H9 (cell line): Measurements from ENCODE around the gene PEA15. TPM values are rescaled to one million over a fixed set of nuclear protein-coding genes. Genes with fewer than 3 reads are reported as not detected.
A peak's percentile ranks its signal among the peaks of the same experiment; 100 is the strongest.

ENCODE experiments used
- DNase-seq: peaks from one replicate; pipeline ENCODE4 v3.0.0-alpha.2; 2017
- H2AFZ ChIP-seq: one replicate; pipeline ENCODE4 v1.6.1; 2013; ENCODE audit warnings: mild to moderate bottlenecking, low read length, control low read depth, moderate library complexity
- H2AK5ac ChIP-seq: 2 replicates; pipeline ENCODE4 v1.6.1; 2013; ENCODE audit warnings: low read length, control low read depth, mixed read lengths; ENCODE audit not compliant: insufficient read length
- H2BK120ac ChIP-seq: one replicate; pipeline ENCODE4 v1.6.1; 2013; ENCODE audit warnings: low read depth, mild to moderate bottlenecking, low read length, control low read depth, inconsistent platforms; ENCODE audit not compliant: poor library complexity, severe bottlenecking
- H2BK12ac ChIP-seq: 2 replicates; pipeline ENCODE4 v1.6.1; 2013; ENCODE audit warnings: low read length, control low read depth, mixed read lengths, low read depth; ENCODE audit not compliant: insufficient read length
- H2BK15ac ChIP-seq: 2 replicates; pipeline ENCODE4 v1.6.1; 2013; ENCODE audit warnings: low read depth, low read length, control low read depth
- H2BK20ac ChIP-seq: one replicate; pipeline ENCODE4 v1.6.1; 2013; ENCODE audit warnings: low read depth, mild to moderate bottlenecking, low read length, control low read depth, inconsistent platforms; ENCODE audit not compliant: poor library complexity, severe bottlenecking
- H2BK5ac ChIP-seq: 2 replicates; pipeline ENCODE4 v1.6.1; 2013; ENCODE audit warnings: low read length, control low read depth, mixed read lengths; ENCODE audit not compliant: insufficient read length
- H3K14ac ChIP-seq: 2 replicates; pipeline ENCODE4 v1.6.1; 2013; ENCODE audit warnings: low read length, control low read depth; ENCODE audit not compliant: insufficient read depth
- H3K18ac ChIP-seq: 2 replicates; pipeline ENCODE4 v1.6.1; 2013; ENCODE audit warnings: low read depth, mild to moderate bottlenecking, mixed read lengths, low read length, control low read depth; ENCODE audit not compliant: insufficient read length
- H3K23ac ChIP-seq: 2 replicates; pipeline ENCODE4 v1.6.1; 2013; ENCODE audit warnings: low read length, control low read depth, mixed read lengths, low read depth; ENCODE audit not compliant: insufficient read length
- H3K23me2 ChIP-seq: 2 replicates; pipeline ENCODE4 v1.6.1; 2013; ENCODE audit warnings: low read depth, mild to moderate bottlenecking, mixed read lengths, low read length, control low read depth; ENCODE audit not compliant: insufficient read length, poor library complexity, severe bottlenecking
- H3K27ac ChIP-seq: 2 replicates; pipeline ENCODE4 v1.5.1; 2013; ENCODE audit warnings: low read length, control low read depth, mixed read lengths, low read depth; ENCODE audit not compliant: insufficient read length
- H3K27me3 ChIP-seq: 2 replicates; pipeline ENCODE4 v1.6.1; 2013; ENCODE audit warnings: low read length, control low read depth, inconsistent platforms; ENCODE audit not compliant: insufficient read depth
- H3K4ac ChIP-seq: 2 replicates; pipeline ENCODE4 v1.6.1; 2013; ENCODE audit warnings: low read depth, mild to moderate bottlenecking, control low read depth, inconsistent platforms, low read length, moderate library complexity
- H3K4me1 ChIP-seq: 2 replicates; pipeline ENCODE4 v1.6.1; 2013; ENCODE audit warnings: low read length, control low read depth, inconsistent platforms; ENCODE audit not compliant: insufficient read depth
- H3K4me2 ChIP-seq: 2 replicates; pipeline ENCODE4 v1.6.1; 2013; ENCODE audit warnings: low read length, control low read depth, mixed read lengths; ENCODE audit not compliant: insufficient read length, insufficient read depth
- H3K56ac ChIP-seq: 2 replicates; pipeline ENCODE4 v1.6.1; 2013; ENCODE audit warnings: low read depth, mild to moderate bottlenecking, mixed read lengths, low read length, control low read depth; ENCODE audit not compliant: insufficient read length
- H3K79me1 ChIP-seq: 2 replicates; pipeline ENCODE4 v1.6.1; 2013; ENCODE audit warnings: low read depth, mild to moderate bottlenecking, moderate library complexity, low read length, control low read depth, inconsistent platforms; ENCODE audit not compliant: insufficient read depth, poor library complexity, severe bottlenecking
- H3K79me2 ChIP-seq: 2 replicates; pipeline ENCODE4 v1.6.1; 2013; ENCODE audit warnings: low read length, control low read depth, inconsistent platforms; ENCODE audit not compliant: insufficient read depth
- H3K9ac ChIP-seq: 2 replicates; pipeline ENCODE4 v1.6.1; 2013; ENCODE audit warnings: low read length, control low read depth, mixed read lengths; ENCODE audit not compliant: insufficient read length; ENCODE audit errors: extremely low read depth
- H3K9me3 ChIP-seq: one replicate; pipeline ENCODE4 v1.6.1; 2013; ENCODE audit warnings: low read depth, low read length, inconsistent platforms; ENCODE audit not compliant: control insufficient read depth
- H3T11ph ChIP-seq: one replicate; pipeline ENCODE4 v1.6.1; 2013; ENCODE audit warnings: mild to moderate bottlenecking, low read length, control low read depth, inconsistent platforms
- H4K20me1 ChIP-seq: one replicate; pipeline ENCODE4 v1.6.1; 2013; ENCODE audit not compliant: control insufficient read depth, insufficient read length, insufficient read depth
- H4K5ac ChIP-seq: 2 replicates; pipeline ENCODE4 v1.6.1; 2013; ENCODE audit warnings: low read depth, mild to moderate bottlenecking, mixed read lengths, low read length, control low read depth; ENCODE audit not compliant: insufficient read length
- H4K8ac ChIP-seq: replicated peaks from 2 replicates; pipeline ENCODE4 v1.6.1; 2013; ENCODE audit warnings: low read length, control low read depth, mixed read lengths, low read depth; ENCODE audit not compliant: insufficient read length
- H4K91ac ChIP-seq: 2 replicates; pipeline ENCODE4 v1.6.1; 2013; ENCODE audit warnings: low read depth, mild to moderate bottlenecking, moderate library complexity, mixed read lengths, low read length, control low read depth; ENCODE audit not compliant: insufficient read length
- H3K27ac Mint-ChIP-seq, 3 experiments: 2 replicates in 2 of 3; 3 replicates in 1 of 3; pipeline ENCODE4 v1.8.0; 2020 to 2021; ENCODE audit warnings: mixed read lengths in 3 of 3, mild to moderate bottlenecking in 1 of 3, moderate library complexity in 1 of 3
- H3K27me3 Mint-ChIP-seq: 2 replicates; pipeline ENCODE4 v1.8.0; 2021; ENCODE audit warnings: low read depth, mild to moderate bottlenecking, moderate library complexity, mixed read lengths
- H3K36me3 Mint-ChIP-seq, 3 experiments: 2 replicates in 2 of 3; 3 replicates in 1 of 3; pipeline ENCODE4 v1.8.0; 2020 to 2021; ENCODE audit warnings: low read depth in 3 of 3, mixed read lengths in 3 of 3; ENCODE audit not compliant: insufficient read depth in 1 of 3
- H3K4me1 Mint-ChIP-seq, 2 experiments: 2 replicates each; pipeline ENCODE4 v1.8.0; 2020; ENCODE audit warnings: mixed read lengths in 2 of 2
- H3K4me3 Mint-ChIP-seq, 2 experiments: 2 replicates in 1 of 2; 3 replicates in 1 of 2; pipeline ENCODE4 v1.8.0; 2020 to 2021; ENCODE audit warnings: mild to moderate bottlenecking in 2 of 2, mixed read lengths in 2 of 2, moderate library complexity in 1 of 2
- H3K9me3 Mint-ChIP-seq, 2 experiments: 2 replicates in 1 of 2; 3 replicates in 1 of 2; pipeline ENCODE4 v1.8.0; 2020; ENCODE audit warnings: mild to moderate bottlenecking in 2 of 2, mixed read lengths in 2 of 2, moderate library complexity in 1 of 2
- CTCF ChIP-seq: fragments of 200-600 bp; sonication (generic); conservative IDR thresholded peaks from 3 replicates; pipeline ENCODE4 v1.8.0; 2021; ENCODE audit warnings: antibody characterized with exemption, mild to moderate bottlenecking
- WGBS: extraction: QIAGEN DNeasy Blood & Tissue Kit; methylation state at CpG from one replicate; pipeline ENCODE4 v1.1.7; 2013; ENCODE audit warnings: missing lambda C conversion rate, low lambda C conversion rate, mixed read lengths; ENCODE audit not compliant: insufficient read length; ENCODE audit errors: extremely low coverage; 5-methylcytosine and 5-hydroxymethylcytosine counted together
- total RNA-seq: library from RNA; stranded (reverse); gene quantifications from 2 replicates; pipeline ENCODE4 v1.2.1, GENCODE V29; 2021

Gene PEA15
- total RNA-seq, 1 experiment from 2014 or later, result 82.1 TPM

GRCh38 chr1:160220301-160220700 is 15.1 kb downstream of the PEA15 start:
- H3K4ac ChIP-seq, result no peak overlapping the region
- H3K4me1 ChIP-seq, result no peaks in the 10 kb centered on the region
- no peak overlapping the region for H3T11ph ChIP-seq
- H3K56ac ChIP-seq, result no peak overlapping the region
- no peaks in the 10 kb centered on the region for H3K9me3 ChIP-seq
- WGBS, result no CpG with 5 or more reads among the region's 2 CpGs
- no peak overlapping the region for H2AFZ ChIP-seq
- Mint-ChIP-seq H3K27me3 (no peaks in the 10 kb centered on the region), H3K4me3 (no peak overlapping the region), H3K36me3 (peaks cover 23 to 89% (median 51%) of the 10 kb centered on the region in 3 experiments; a peak in 6 of 7 replicates), H3K27ac (0 out of 7 replicates have a peak overlapping the region, but pooled peaks of 1 of the 3 experiments have one; percentile 12), H3K9me3 (no peaks in the 10 kb centered on the region), H3K4me1 (peaks cover 15 to 17% of the 10 kb centered on the region in 2 experiments)
- no peak overlapping the region for H2BK12ac ChIP-seq
- H3K18ac ChIP-seq, result no peak overlapping the region
- no peak overlapping the region for H4K8ac ChIP-seq
- H2AK5ac ChIP-seq, result no peak overlapping the region
- H2BK5ac ChIP-seq, result no peak overlapping the region
- no peak for DNase-seq
- H3K27me3 ChIP-seq, result no peaks in the 10 kb centered on the region
- no peak overlapping the region for H3K27ac ChIP-seq
- no peak overlapping the region for H4K5ac ChIP-seq
- no peak overlapping the region for H3K9ac ChIP-seq
- H3K79me1 ChIP-seq, result no peaks in the 10 kb centered on the region
- H3K23me2 ChIP-seq, result no peaks in the 10 kb centered on the region
- TF ChIP-seq CTCF, result no peak
- H3K23ac ChIP-seq, result no peak overlapping the region
- H3K4me2 ChIP-seq, result no peak overlapping the region
- no peak overlapping the region for H4K91ac ChIP-seq
- no peak overlapping the region for H2BK120ac ChIP-seq
- no peaks in the 10 kb centered on the region for H3K79me2 ChIP-seq
- H2BK20ac ChIP-seq, result no peak overlapping the region
- H3K14ac ChIP-seq, result no peak overlapping the region
- H4K20me1 ChIP-seq, result no peaks in the 10 kb centered on the region
- H2BK15ac ChIP-seq, result no peak overlapping the region
